Activated CD8-positive, alpha-beta T cell treated with anti-CD3 and anti-CD28 coated beads, Interleukin-2, amount 10 ng/mL, durations not matched to agents 7 days and 5 days (primary cell): ENCODE results near the gene ESYT1. TPM values are rescaled to one million over a fixed set of nuclear protein-coding genes. Genes with fewer than 3 reads are reported as not detected.

ENCODE experiments used
- ATAC-seq: fragments of 150-1000 bp; cut with Tn5 transposase; one replicate; pipeline ENCODE4 v1.10.0; 2021; ENCODE audit warnings: moderate library complexity
- CTCF ChIA-PET: fragments of 350-600 bp; sonication (Branson Sonifier 250); formaldehyde crosslinking; loops from one replicate; lab custom pipeline; 2021; ENCODE audit warnings: antibody characterized with exemption; lab: Charles Lee
- POLR2A ChIA-PET: fragments of 350-600 bp; sonication (Branson Sonifier 250); formaldehyde crosslinking; loops from one replicate; lab custom pipeline; 2021; ENCODE audit warnings: antibody characterized with exemption; lab: Charles Lee
- DNase-seq: peaks from one replicate; pipeline ENCODE4 v3.0.0-alpha.2; 2020
- H3K27ac Mint-ChIP-seq: one replicate; pipeline ENCODE4 v1.8.0; 2021; ENCODE audit warnings: mild to moderate bottlenecking, mixed read lengths
- H3K27me3 Mint-ChIP-seq: one replicate; pipeline ENCODE4 v1.8.0; 2021; ENCODE audit warnings: low read depth, mixed read lengths
- H3K36me3 Mint-ChIP-seq: one replicate; pipeline ENCODE4 v1.8.0; 2021; ENCODE audit warnings: low read depth, mixed read lengths
- H3K4me1 Mint-ChIP-seq: one replicate; pipeline ENCODE4 v1.8.0; 2021; ENCODE audit warnings: low read depth, mixed read lengths
- H3K4me3 Mint-ChIP-seq: one replicate; pipeline ENCODE4 v1.8.0; 2021; ENCODE audit warnings: mild to moderate bottlenecking, mixed read lengths
- H3K9me3 Mint-ChIP-seq: one replicate; pipeline ENCODE4 v1.8.0; 2022; ENCODE audit warnings: mixed read lengths; ENCODE audit not compliant: insufficient read depth
- total RNA-seq, 2 experiments: library from RNA; stranded (reverse); gene quantifications; one replicate each; pipeline ENCODE4 v1.2.3, GENCODE V29; 2021

ESYT1 gene
- total RNA-seq, 2 experiments from 2014 or later, result 317 to 333 TPM

DNA sequence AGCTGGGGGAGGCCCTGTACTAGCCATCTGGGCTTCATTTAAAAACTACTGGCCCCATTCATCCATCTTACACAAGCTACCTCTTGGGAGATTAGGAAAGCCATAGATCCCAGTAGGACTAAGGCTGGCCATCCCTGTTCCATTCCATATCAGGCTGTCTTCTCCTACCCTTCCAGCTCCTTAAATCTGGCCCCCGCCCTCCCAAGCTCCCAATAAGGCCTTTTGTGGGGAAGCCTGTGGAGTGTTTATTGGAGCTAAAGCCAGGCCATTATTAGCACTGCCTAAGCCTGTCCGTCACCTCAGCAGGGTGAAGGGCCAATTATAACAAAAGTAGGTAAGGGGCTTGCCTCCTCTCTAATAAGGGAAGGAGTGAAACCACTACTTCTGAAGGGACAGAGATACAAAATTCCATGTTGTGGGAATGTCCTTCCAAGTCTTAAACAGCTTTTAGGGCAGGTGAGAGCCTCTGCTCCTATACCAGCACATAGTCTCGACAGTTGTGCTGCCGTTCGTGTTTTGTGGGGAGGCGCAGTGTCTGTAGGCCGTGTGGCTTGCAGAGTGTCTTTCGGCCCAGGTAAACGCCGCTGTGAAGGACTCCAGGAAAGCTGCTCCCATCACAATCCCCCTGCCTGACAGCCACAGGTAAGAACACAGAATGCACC, 33.8 kb downstream of the ESYT1 start:
- H3K4me1 Mint-ChIP-seq, result peaks cover 39% of the 10 kb centered on the region
- H3K27ac Mint-ChIP-seq, result peak overlapping the region; percentile 96
- POLR2A ChIA-PET, result interaction anchor here (0.6 to 6.6 kb wide), 12 partner anchors 10 to 66 kb away, joined by 3 to 77 read pairs (median 10); partner anchors contain the start of genes ESYT1, SMARCC2 and ZC3H10
- H3K27me3 Mint-ChIP-seq, result no peaks in the 10 kb centered on the region
- ATAC-seq, result no peak
- H3K4me3 Mint-ChIP-seq, result peak overlapping the region; percentile 90
- H3K36me3 Mint-ChIP-seq, result peaks cover 78% of the 10 kb centered on the region
- CTCF ChIA-PET, result interaction anchor here (1.6 to 8.3 kb wide), 3 partner anchors 27 to 76 kb away, joined by 3 to 74 read pairs (median 50); partner anchors contain the start of genes ESYT1 and SMARCC2
- no peaks in the 10 kb centered on the region for H3K9me3 Mint-ChIP-seq
- no peak for DNase-seq

DNA sequence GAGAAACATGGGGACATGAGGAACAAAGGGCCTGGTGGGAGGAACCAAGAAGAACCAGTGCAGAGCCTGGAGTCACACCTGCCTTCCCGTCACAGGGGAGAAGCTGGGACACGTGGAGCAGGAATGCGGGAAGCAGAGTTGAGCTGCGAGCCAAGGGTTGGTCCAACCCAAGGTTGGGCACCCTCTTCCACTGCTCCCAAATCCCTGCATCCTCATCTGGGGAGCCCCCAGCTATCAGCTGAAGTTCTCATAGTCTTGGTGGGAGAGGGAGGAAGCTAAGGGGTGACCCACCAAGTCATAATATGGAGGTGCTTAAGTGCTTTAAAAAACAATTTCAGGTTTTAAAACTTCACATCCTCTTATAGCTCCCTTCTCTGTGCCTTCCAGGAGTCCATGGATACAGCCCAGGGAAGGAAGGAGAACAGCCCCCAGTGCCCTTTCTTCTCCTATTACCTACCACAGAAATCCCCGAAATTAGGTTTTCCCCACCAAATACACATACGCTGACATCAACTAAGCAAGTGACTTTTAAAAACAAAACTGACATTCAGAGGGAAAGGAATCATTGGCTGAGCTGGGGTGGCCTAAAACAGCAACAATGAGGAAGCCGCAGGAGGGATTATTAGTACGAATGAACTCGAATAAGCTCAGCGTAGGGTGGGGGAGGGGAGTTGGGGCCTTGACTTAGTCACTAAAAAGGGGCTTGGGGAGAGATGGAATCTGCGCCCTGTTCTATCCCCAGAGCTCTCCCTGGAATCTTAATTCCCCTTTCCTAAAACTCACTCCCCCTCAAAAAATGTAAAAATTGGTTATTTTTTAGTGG, 34.6 kb downstream of the ESYT1 start:
- H3K4me3 Mint-ChIP-seq, result no peak overlapping the region
- ATAC-seq (no peak), DNase-seq (no peak)
- H3K9me3 Mint-ChIP-seq, result no peaks in the 10 kb centered on the region
- ChIA-PET CTCF (interaction anchor here (1.2 to 8.3 kb wide), 3 partner anchors 26 to 59 kb away, joined by 4 to 74 read pairs (median 50); partner anchors contain the start of genes ESYT1, RNF41 and SMARCC2), POLR2A (interaction anchor here (0.6 to 6.6 kb wide), 11 partner anchors 9 to 67 kb away, joined by 3 to 77 read pairs (median 8); partner anchors contain the start of genes ESYT1, MYL6B, SMARCC2 and ZC3H10)
- H3K4me1 Mint-ChIP-seq, result peaks cover 32% of the 10 kb centered on the region
- H3K36me3 Mint-ChIP-seq, result peaks cover 77% of the 10 kb centered on the region
- no peaks in the 10 kb centered on the region for H3K27me3 Mint-ChIP-seq
- H3K27ac Mint-ChIP-seq, result peak overlapping the region; percentile 43

DNA sequence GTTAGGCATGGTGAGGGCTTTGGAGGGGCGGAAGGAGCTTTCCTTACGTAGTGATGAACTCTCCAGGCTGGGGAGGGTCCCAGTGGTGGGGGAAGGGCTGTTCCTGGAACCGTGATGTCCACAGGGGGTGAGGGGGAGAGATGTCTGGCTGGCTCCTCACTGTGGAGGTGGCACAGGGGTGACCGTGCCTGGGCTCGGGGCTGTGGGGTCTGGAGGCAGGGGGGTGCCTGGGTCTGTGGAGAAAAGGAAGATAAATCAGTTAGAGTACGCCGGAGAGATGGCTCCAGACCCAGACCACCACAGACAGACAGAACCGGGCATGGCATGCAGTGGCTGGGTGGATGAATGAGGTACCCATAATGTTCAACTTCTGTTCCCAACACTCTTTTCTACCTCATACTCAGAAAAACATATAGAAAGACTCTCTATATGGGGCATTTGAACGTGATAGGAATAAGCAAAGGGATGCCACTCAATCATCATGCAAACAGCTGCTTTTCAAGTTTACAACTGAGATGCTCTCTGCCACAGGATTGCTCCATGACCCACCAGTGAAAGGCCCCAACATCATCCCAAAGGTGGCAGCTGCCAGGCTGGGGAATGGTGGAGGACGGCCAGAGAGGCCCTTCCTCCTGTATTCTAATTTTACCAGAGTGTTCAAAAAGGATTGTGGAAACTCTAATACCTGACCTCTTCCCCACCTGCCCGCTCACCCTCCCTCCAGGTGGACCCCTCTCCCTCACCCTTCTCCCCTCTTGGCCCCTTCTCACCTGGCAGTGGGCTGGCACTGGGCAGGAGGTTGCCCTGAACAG, 35.7 kb downstream of the ESYT1 start:
- H3K4me3 Mint-ChIP-seq, result no peak overlapping the region
- no peak for ATAC-seq
- H3K4me1 Mint-ChIP-seq, result peaks cover 31% of the 10 kb centered on the region
- no peak for DNase-seq
- peaks cover 75% of the 10 kb centered on the region for H3K36me3 Mint-ChIP-seq
- H3K27ac Mint-ChIP-seq, result peak overlapping the region; percentile 53
- H3K9me3 Mint-ChIP-seq, result no peaks in the 10 kb centered on the region
- ChIA-PET POLR2A (interaction anchor here (1.1 to 6.6 kb wide), 7 partner anchors 8 to 45 kb away, joined by 4 to 77 read pairs (median 8); partner anchors contain the start of genes ESYT1, MYL6B, SMARCC2 and ZC3H10), CTCF (interaction anchor here (1.2 to 8.3 kb wide), 3 partner anchors 25 to 58 kb away, joined by 4 to 74 read pairs (median 50); partner anchors contain the start of genes ESYT1, RNF41 and SMARCC2)
- H3K27me3 Mint-ChIP-seq, result no peaks in the 10 kb centered on the region

DNA sequence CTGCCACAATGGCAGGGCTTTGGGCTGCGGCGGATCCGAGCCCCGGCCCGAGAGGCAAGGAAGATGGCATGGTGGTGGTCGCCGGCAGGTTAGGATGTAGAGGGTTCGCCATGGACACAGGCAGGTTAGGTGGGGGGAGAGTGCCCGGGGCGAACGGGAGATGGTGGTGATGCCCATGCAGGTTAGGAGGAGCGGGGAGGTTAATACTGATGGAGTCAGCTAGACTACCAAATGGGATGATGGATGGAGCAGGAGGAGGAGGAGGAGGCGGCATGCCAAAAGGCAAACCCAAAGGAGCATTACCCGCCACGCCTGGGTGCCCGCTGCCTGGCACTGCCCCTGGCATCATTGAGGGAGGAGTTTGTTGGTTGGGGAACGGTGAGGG, 36.3 kb downstream of the ESYT1 start:
- Mint-ChIP-seq H3K9me3 (no peaks in the 10 kb centered on the region), H3K36me3 (peaks cover 73% of the 10 kb centered on the region), H3K4me1 (peaks cover 28% of the 10 kb centered on the region), H3K27me3 (no peaks in the 10 kb centered on the region), H3K4me3 (no peak overlapping the region), H3K27ac (peak overlapping the region; percentile 69)
- ATAC-seq (no peak), DNase-seq (no peak)
- ChIA-PET POLR2A (interaction anchor here (1.5 to 6.6 kb wide), 2 partner anchors 24 to 234 kb away, joined by 3 to 50 read pairs; partner anchors contain the start of gene SMARCC2), CTCF (interaction anchor here (1.5 to 8.3 kb wide), 2 partner anchors 25 to 46 kb away, joined by 7 to 74 read pairs; partner anchors contain the start of genes SMARCC2 and ZC3H10)

DNA sequence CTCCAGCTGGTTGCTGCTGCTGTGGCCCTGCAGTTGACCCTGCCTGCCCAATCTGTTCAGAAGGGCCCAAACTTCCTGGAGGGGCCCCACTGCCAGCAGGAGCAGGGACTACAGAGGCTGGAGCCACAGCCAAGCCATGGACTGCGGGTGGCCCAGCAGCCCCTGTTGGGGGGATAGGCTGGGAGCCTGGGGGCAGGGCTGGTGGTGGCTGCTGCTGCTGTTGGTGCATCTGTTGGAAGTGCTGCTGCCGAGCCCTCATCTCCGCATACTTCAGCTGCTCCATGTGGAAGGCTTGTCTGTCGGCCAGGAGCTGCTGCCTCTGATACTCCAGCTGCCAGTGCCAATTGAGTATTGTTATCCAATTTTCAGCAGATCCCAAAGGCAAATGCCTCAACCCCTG, 37.3 kb downstream of the ESYT1 start:
- Mint-ChIP-seq H3K27ac (no peak overlapping the region), H3K36me3 (peaks cover 73% of the 10 kb centered on the region), H3K27me3 (no peaks in the 10 kb centered on the region), H3K4me3 (no peak overlapping the region), H3K4me1 (peaks cover 21% of the 10 kb centered on the region), H3K9me3 (no peaks in the 10 kb centered on the region)
- POLR2A ChIA-PET, result interaction anchor here (0.6 to 2.0 kb wide), 3 partner anchors 17 to 235 kb away, joined by 3 to 6 read pairs (median 4); no protein-coding TSS in a partner anchor
- CTCF ChIA-PET, result interaction anchor here (0.7 to 8.3 kb wide), 3 partner anchors 24 to 118 kb away, joined by 3 to 74 read pairs (median 7); partner anchors contain the start of genes SMARCC2 and ZC3H10
- ATAC-seq (no peak), DNase-seq (no peak)

DNA sequence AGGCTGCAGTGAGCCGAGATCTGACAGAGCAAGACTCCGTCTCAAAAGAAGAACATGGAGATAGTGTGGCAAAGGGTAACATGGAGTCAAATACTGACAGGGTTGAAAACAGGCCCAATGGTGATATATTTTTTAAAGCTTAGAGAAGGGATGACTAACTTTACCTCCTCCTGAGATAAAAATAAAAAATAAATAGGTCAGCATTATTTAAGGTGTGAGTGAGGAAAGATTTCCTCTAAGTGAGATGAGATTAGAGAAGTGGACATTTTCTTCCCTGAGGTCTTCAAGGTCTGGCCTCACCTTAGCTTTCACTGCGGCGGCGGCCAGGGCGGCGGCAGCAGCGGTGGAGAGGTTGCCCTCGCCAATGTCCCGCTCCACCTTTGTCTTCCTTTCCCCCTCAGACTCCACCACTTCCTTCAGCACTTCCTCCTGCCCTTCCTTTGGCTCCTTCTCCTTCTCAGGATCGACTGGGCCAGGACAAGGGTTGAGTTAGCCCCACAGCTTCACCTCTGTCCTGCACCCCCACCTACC, 41.2 kb downstream of the ESYT1 start:
- peaks cover 68% of the 10 kb centered on the region for H3K36me3 Mint-ChIP-seq
- H3K27ac Mint-ChIP-seq, result peak overlapping the region; percentile 54
- POLR2A ChIA-PET, result interaction anchor here (0.6 to 2.2 kb wide), 4 partner anchors 10 to 97 kb away, joined by 3 to 6 read pairs (median 3); partner anchors contain the start of gene MYL6

DNA sequence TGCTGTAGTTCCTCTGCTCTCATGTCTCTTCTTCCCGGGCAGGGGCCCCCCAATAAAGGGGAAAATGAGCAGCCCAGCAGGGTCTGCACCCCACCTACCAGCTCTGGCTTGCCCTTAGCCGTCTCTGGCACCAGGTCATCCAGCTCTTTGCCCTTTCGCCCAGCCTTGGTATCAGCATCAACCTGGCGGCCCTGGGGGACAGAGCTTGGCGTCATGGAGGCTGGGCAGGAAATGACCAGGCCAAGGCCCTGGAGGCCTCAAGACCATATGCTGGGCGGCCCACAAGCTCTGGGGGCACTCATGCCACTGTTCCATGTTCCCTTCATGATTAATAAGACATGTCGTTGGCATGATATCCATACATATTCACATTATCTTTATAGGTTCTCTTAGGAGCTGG, 44.8 kb downstream of the ESYT1 start:
- Mint-ChIP-seq H3K4me1 (peaks cover 1% of the 10 kb centered on the region), H3K9me3 (no peaks in the 10 kb centered on the region), H3K4me3 (no peak overlapping the region), H3K27ac (no peak overlapping the region), H3K27me3 (no peaks in the 10 kb centered on the region), H3K36me3 (peaks cover 74% of the 10 kb centered on the region)
- no peak for DNase-seq
- ChIA-PET POLR2A (interaction anchor here (1.5 to 3.7 kb wide), 3 partner anchors 12 to 21 kb away, joined by 3 to 26 read pairs (median 7); no protein-coding TSS in a partner anchor), CTCF (interaction anchor here (0.6 to 1.5 kb wide), 3 partner anchors 17 to 55 kb away, joined by 3 to 6 read pairs (median 3); no protein-coding TSS in a partner anchor)
- ATAC-seq, result no peak

More for the DNA sequence above, 41.2 kb downstream of the ESYT1 start:
- CTCF ChIA-PET, result no interaction called here
- Mint-ChIP-seq H3K4me1 (peaks cover 1% of the 10 kb centered on the region), H3K4me3 (no peak overlapping the region), H3K27me3 (no peaks in the 10 kb centered on the region), H3K9me3 (no peaks in the 10 kb centered on the region)
- ATAC-seq (no peak), DNase-seq (no peak)

DNA sequence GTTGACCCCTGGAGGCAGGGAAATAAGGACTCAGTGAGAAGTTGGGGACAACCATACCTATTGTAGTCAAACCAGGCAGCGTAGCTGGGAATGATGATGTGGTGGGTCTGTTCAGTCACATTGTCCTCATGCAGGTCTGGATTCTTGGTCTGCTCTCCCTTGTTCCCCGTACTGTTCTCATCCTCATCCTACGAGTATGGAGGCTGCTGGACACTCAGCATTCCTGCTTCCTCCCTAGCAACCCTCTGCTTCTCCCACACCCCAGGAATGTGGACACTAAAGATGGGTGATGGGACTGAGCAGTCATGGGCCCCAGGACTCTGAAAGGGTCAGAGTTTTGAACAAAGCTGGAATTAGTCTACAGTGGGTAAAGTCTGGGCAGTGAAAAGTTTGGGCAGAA, 50.3 kb downstream of the ESYT1 start:
- POLR2A ChIA-PET, result interaction anchor here (1.0 to 2.7 kb wide), 3 partner anchors 10 to 120 kb away, joined by 3 to 14 read pairs (median 4); no protein-coding TSS in a partner anchor
- ATAC-seq (no peak), DNase-seq (no peak)
- Mint-ChIP-seq H3K9me3 (no peaks in the 10 kb centered on the region), H3K36me3 (peaks cover 73% of the 10 kb centered on the region), H3K27me3 (no peaks in the 10 kb centered on the region), H3K4me3 (no peak overlapping the region), H3K27ac (no peak overlapping the region), H3K4me1 (no peaks in the 10 kb centered on the region)
- CTCF ChIA-PET, result interaction anchor here (3.0 kb wide), 1 partner anchor 11 kb away, joined by 14 read pairs; the partner anchor contains the start of gene SMARCC2

DNA sequence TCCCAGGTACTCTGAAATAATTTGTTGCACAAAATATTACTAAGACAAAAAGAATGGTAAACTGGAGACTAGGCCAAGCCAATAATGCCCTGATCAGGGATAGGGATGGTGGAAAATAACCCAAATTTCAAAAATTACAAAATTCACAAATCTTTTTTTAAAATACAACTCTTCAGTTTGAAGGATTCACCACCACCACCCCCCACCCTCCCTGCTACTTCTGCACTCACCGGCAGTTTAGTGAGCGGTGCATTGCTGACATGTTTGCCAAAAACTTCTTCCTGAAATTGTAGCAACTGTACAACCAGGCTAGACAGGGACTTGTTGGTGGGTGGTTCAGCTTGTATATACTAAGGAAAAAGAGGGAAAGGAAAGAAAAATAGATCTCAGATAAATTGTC, 58.9 kb downstream of the ESYT1 start:
- CTCF ChIA-PET, result interaction anchor here (1.6 to 6.7 kb wide), 6 partner anchors 12 to 277 kb away, joined by 5 to 148 read pairs (median 44); partner anchors contain the start of genes ESYT1, RNF41 and ZC3H10
- POLR2A ChIA-PET, result interaction anchor here (3.0 to 4.1 kb wide), 3 partner anchors 26 to 58 kb away, joined by 20 to 50 read pairs (median 24); partner anchors contain the start of genes ESYT1, MYL6 and RNF41
- Mint-ChIP-seq H3K4me3 (peak overlapping the region; percentile 91), H3K36me3 (peaks cover 47% of the 10 kb centered on the region), H3K27me3 (no peaks in the 10 kb centered on the region), H3K4me1 (peaks cover 36% of the 10 kb centered on the region), H3K27ac (peak overlapping the region; percentile 84), H3K9me3 (no peaks in the 10 kb centered on the region)
- no peak for DNase-seq
- no peak for ATAC-seq
